Activated T-helper 2 cell treated with anti-CD3 and anti-CD28 coated beads, Interferon-gamma antibody, Interleukin-2, Interleukin-4, amounts not matched to agents 10 μg/mL and 5 μg/mL and 100 μg/mL, durations not matched to agents 14 hours and 24 hours and 36 hours (primary cell): ENCODE measurements around the gene EFNB2. TPM values are rescaled to one million over a fixed set of nuclear protein-coding genes. Genes with fewer than 3 reads are reported as not detected.

Experiments
- DNase-seq: peaks from one replicate; pipeline ENCODE4 v3.0.0; 2021; ENCODE audit warnings: low spot score
- H3K27ac Mint-ChIP-seq: one replicate; pipeline ENCODE4 v1.8.0; 2021; ENCODE audit warnings: mixed read lengths
- H3K27me3 Mint-ChIP-seq: one replicate; pipeline ENCODE4 v1.8.0; 2021; ENCODE audit warnings: low read depth, mixed read lengths
- H3K36me3 Mint-ChIP-seq: one replicate; pipeline ENCODE4 v1.8.0; 2021; ENCODE audit warnings: low read depth, mixed read lengths
- H3K4me1 Mint-ChIP-seq: one replicate; pipeline ENCODE4 v1.8.0; 2021; ENCODE audit warnings: low read depth, mixed read lengths
- H3K4me3 Mint-ChIP-seq: one replicate; pipeline ENCODE4 v1.8.0; 2021; ENCODE audit warnings: low read depth, mild to moderate bottlenecking, moderate library complexity, mixed read lengths
- H3K9me3 Mint-ChIP-seq: one replicate; pipeline ENCODE4 v1.8.0; 2021; ENCODE audit warnings: mixed read lengths
- intact Hi-C: fragments of 100-400 bp; cut with micrococcal nuclease; formaldehyde crosslinking; loops from one replicate; pipeline ENCODE4 v1.15.1; 2023
- total RNA-seq: library from RNA; stranded (reverse); gene quantifications from 2 replicates; pipeline ENCODE4 v1.2.3, GENCODE V29; 2022

Gene EFNB2
- total RNA-seq, 1 donor from 2014 or later, result 0.21 TPM

DNA sequence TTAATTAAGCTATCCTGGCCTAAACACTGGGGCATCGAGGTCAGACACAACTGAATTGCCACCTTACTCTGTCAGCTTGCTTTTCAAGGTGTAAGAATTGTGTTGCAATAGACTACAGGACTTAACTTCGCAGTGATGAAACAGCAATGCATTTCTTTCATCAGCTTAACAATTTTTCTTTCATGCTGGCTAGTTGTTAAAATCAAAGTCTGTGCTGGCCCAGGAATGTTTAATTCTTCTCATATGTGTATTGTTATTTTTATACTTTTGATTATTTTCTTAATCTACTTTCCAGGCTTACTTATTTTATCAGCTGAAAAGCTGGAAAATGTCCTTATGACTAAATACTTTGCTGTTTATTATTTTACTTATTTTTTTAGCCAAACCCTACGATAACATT lies 79.7 kb downstream of the EFNB2 start:
- intact Hi-C loops, result no loop called here
- no peaks in the 10 kb centered on the region for H3K4me1 Mint-ChIP-seq
- no peak overlapping the region for H3K4me3 Mint-ChIP-seq
- H3K9me3 Mint-ChIP-seq, result no peaks in the 10 kb centered on the region
- no peak overlapping the region for H3K27ac Mint-ChIP-seq
- H3K27me3 Mint-ChIP-seq, result no peaks in the 10 kb centered on the region
- no peak for DNase-seq
- H3K36me3 Mint-ChIP-seq, result no peaks in the 10 kb centered on the region

DNA sequence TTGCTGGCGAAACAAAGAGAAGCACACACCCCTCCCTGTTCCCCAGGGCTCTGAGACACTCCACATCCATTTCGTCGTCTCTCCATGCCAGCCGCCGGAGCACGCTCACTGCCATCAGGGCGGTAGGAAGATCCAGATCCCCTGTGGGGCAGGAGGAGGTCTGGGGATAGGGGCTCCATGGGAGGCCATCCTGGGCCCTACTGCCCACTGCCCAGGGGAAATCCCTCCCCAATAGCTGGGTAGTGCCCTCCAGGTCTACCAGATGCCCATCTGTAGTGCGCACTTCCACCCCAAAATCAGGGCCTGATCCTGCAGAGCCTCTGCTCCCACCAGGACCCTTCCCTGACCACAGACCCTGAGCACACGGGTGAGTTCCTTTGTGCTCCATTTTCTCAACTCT lies 80.3 kb downstream of the EFNB2 start:
- H3K36me3 Mint-ChIP-seq, result no peaks in the 10 kb centered on the region
- no peaks in the 10 kb centered on the region for H3K4me1 Mint-ChIP-seq
- no peaks in the 10 kb centered on the region for H3K27me3 Mint-ChIP-seq
- H3K4me3 Mint-ChIP-seq, result no peak overlapping the region
- H3K27ac Mint-ChIP-seq, result no peak overlapping the region
- H3K9me3 Mint-ChIP-seq, result no peaks in the 10 kb centered on the region
- no peak for DNase-seq
- intact Hi-C loops, result no loop called here

DNA sequence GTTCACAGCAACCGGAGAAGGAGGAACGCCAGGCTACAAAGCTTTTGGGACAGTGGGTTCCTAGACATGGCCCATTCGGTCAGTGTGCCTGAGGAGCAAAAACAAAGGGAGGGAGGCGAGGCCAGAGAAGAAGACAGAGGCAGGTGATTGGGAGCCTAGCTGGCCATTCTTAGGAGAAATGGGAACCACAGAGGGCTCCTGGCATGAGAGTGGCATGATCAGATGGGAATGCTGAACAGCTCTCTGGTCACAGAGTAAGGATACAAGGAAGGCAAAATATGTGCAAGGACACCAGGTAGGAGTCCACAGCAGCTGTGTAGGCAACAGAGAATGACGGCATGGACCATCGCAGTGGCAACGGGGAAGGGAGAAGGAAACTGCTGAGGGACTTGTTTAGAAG lies 82.4 kb downstream of the EFNB2 start:
- DNase-seq, result no peak
- Mint-ChIP-seq H3K27ac (no peak overlapping the region), H3K4me3 (no peak overlapping the region), H3K36me3 (no peaks in the 10 kb centered on the region), H3K9me3 (no peaks in the 10 kb centered on the region), H3K27me3 (no peaks in the 10 kb centered on the region), H3K4me1 (no peaks in the 10 kb centered on the region)
- intact Hi-C loops, result no loop called here

DNA sequence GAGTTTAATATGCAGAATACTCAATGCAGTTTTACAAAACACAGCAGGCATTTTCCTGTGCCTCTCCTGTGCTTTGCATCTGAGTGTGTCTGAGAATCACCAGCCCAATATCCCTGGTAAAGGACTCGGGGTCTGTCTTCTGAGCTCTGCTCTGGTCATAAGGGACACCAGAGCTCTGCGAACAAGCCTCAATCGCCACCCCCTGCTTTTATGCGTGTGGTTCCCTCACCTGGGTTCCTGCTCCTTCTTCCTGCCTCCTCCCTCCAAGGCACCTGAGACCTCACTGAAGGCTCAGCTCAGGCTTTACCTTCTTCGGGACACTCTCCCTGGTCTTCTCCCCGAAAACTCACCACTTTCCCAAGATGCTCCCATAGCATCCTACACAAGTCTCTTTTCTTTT lies 84.5 kb downstream of the EFNB2 start:
- H3K4me1 Mint-ChIP-seq, result no peaks in the 10 kb centered on the region
- no peaks in the 10 kb centered on the region for H3K9me3 Mint-ChIP-seq
- H3K36me3 Mint-ChIP-seq, result no peaks in the 10 kb centered on the region
- no peak overlapping the region for H3K4me3 Mint-ChIP-seq
- intact Hi-C loops, result no loop called here
- DNase-seq, result no peak
- no peaks in the 10 kb centered on the region for H3K27me3 Mint-ChIP-seq
- H3K27ac Mint-ChIP-seq, result no peak overlapping the region

DNA sequence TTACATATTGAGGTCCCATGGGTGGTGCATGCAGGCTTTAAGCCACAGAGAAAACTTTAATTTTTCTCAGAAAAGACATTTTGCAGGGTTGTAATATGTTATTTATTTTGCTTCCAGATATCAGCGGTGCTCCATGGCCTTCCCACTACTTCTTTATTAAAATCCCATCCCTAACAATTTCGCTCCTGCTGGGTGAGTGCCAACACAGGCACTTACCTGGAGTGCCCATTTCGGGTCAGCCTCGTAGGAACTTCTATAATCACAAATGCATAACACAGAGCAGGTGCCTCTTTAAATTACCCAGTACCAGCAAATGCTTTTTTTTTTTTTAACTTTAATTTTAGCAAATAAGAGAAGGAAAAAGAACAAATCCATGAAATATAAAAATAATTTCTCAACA lies 86.4 kb downstream of the EFNB2 start:
- H3K9me3 Mint-ChIP-seq, result no peaks in the 10 kb centered on the region
- intact Hi-C loops, result no loop called here
- no peak overlapping the region for H3K27ac Mint-ChIP-seq
- H3K27me3 Mint-ChIP-seq, result no peaks in the 10 kb centered on the region
- no peak overlapping the region for H3K4me3 Mint-ChIP-seq
- no peaks in the 10 kb centered on the region for H3K36me3 Mint-ChIP-seq
- no peak for DNase-seq
- H3K4me1 Mint-ChIP-seq, result no peaks in the 10 kb centered on the region

DNA sequence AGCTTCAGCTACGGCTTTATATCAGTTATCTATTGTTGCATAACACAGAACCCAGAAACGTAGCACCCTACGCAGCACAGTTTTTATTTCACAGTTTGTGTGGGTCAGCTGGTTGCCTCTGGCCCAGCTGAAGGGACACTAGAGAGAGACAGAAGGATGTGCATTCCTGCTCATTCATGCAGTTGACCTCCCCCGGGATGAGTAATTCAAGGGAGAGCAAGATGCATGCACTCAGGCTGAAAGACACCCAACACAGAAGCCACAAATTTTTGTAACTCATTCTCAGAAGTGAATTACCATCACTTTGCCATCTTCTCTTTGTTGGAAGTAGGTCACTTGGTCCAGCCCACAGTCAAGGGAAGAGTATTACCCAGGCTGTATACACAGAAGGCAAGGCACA lies 89.5 kb downstream of the EFNB2 start:
- Mint-ChIP-seq H3K4me1 (no peaks in the 10 kb centered on the region), H3K27me3 (peaks cover 1% of the 10 kb centered on the region), H3K9me3 (no peaks in the 10 kb centered on the region), H3K27ac (no peak overlapping the region), H3K4me3 (no peak overlapping the region), H3K36me3 (no peaks in the 10 kb centered on the region)
- DNase-seq, result no peak
- intact Hi-C loops, result no loop called here

DNA sequence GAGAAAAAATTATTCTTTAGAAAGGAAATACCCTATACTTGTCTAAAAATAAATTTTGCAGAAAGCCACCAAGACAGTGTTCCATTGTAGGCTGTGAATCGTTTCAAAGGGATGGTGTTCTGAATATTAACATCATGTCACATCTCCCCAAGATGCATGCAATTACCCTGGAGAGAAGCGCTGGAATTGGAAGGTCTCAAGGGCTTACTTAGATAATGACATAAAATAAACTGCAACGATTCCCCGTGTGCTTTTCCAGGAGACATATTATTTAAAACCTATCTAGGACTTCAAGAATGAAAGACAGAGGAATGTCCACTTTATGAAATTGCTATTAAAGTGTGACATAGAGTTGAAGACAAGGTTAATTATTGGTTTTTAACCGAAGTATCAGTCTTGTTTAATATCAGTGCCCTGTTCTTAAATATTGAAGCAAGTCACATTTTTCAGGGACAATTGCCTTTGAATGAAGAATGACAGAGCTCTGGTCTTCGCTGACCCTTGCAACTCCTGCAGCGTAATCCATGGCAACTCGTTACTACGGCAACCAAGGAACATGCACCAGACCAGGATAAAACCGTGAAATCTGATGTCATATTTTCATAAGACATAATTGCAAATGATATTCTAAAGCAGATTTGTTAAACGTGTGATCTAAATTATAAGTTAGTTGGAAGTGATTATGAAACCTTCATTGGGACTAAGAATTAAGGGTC lies 91.7 kb downstream of the EFNB2 start:
- DNase-seq, result no peak
- peaks cover 3% of the 10 kb centered on the region for H3K27me3 Mint-ChIP-seq
- intact Hi-C loops, result no loop called here
- no peak overlapping the region for H3K27ac Mint-ChIP-seq
- no peaks in the 10 kb centered on the region for H3K4me1 Mint-ChIP-seq
- no peaks in the 10 kb centered on the region for H3K9me3 Mint-ChIP-seq
- no peak overlapping the region for H3K4me3 Mint-ChIP-seq
- H3K36me3 Mint-ChIP-seq, result no peaks in the 10 kb centered on the region

DNA sequence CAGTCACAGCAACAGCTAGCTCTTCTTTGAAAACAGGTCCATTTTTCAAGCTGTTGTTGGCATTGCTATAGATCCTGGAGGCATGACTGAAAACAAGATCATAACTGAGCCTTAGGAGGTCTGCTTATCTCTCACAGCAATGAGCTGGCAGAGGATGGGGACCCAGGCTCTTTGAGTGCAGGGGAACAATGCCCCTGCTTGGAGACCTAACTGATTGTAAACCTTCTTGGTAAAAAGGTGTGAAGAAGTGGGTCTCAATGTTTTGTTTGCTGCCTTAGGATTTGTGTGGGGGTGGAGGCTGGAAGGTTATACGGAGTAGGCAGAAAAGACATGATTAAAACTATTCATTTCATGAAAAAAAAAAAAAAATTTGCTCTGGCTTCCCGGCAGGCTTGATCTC lies 94.6 kb downstream of the EFNB2 start:
- DNase-seq, result no peak
- no peaks in the 10 kb centered on the region for H3K36me3 Mint-ChIP-seq
- no peak overlapping the region for H3K27ac Mint-ChIP-seq
- no peak overlapping the region for H3K4me3 Mint-ChIP-seq
- H3K9me3 Mint-ChIP-seq, result no peaks in the 10 kb centered on the region
- no peaks in the 10 kb centered on the region for H3K4me1 Mint-ChIP-seq
- H3K27me3 Mint-ChIP-seq, result peaks cover 3% of the 10 kb centered on the region
- intact Hi-C loops, result no loop called here

Other genes with a start within 250 kb of the EFNB2 start
- 90.4 and 92.7 TPM in 2 replicates for gene ARGLU1, start 32.5 kb upstream of the EFNB2 start, total RNA-seq